ENCODE measurements around the gene SLC5A11.
"Not testable (repeated sequence)": the region's sequence is repeated elsewhere in the genome, so short reads cannot be mapped to it uniquely, and the experiment has no call there.

GRCh38 chr16:24845031-24845365, 765 bp upstream of the SLC5A11 start:
- TF ChIP-seq CTCF (IDR thresholded peaks at IDR 0.05 in 2 of 3, conservative IDR thresholded peaks at IDR 0.05 in 1 of 3; ENCODE audit: borderline replicate concordance in 1 of 3, insufficient read depth in 1 of 3, low read depth in 2 of 3, low read length in 2 of 3); EZH2phosphoT487 (IDR thresholded peaks at IDR 0.05; ENCODE audit: borderline replicate concordance): not testable (repeated sequence)

Measured in HCT116 (cell line).